NT2/D1 (cell line): ENCODE measurements around the gene KRTAP9-4.

Source experiments
- SUZ12 ChIP-seq: IDR thresholded peaks from 2 replicates; pipeline ENCODE4 v1.6.1; 2011; ENCODE audit not compliant: insufficient read length, insufficient read depth; ENCODE audit errors: extremely low read depth
- YY1 ChIP-seq: IDR thresholded peaks from 2 replicates; pipeline ENCODE4 v1.6.1; 2011; ENCODE audit not compliant: insufficient read length, insufficient read depth
- ZNF274 ChIP-seq: IDR thresholded peaks from 2 replicates; pipeline ENCODE4 v1.6.1; 2011; ENCODE audit warnings: mild to moderate bottlenecking, low read depth, low read length

DNA sequence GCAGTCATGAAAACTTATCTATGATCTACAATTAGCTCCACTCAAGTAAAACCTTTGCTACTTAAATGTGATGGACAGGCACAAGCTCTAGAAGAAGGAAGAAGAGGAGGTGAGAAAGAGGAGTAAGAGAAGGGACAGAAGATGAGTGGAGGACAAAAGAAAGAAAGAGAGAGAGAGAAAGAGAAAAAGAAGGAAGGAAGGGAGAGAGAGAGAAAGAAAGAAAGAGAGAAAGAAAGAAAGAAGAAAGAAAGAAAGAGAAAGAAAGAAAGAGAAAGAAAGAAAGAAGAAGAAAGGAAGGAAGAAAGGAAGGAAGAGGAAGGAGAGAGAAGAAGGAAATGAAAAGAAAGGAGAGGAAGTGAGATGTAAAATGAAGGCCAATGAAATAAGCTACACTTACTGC lies 19.4 kb upstream of the KRTAP9-4 start:
- TF ChIP-seq YY1 (no peak), SUZ12 (no peak), ZNF274 (no peak)
